K562 (cell line): ENCODE measurements around the gene MARCKS. TPM values are rescaled to one million over a fixed set of nuclear protein-coding genes. Genes with fewer than 3 reads are reported as not detected.

ENCODE experiments used
- BMI1 ChIP-seq: fragments of 150-350 bp; IDR thresholded peaks from 2 replicates; pipeline ENCODE4 v1.6.1; 2014; ENCODE audit warnings: low read length
- E2F6 ChIP-seq, 2 experiments: IDR thresholded peaks; 2 replicates each; pipeline ENCODE4 v1.6.1; 2011; ENCODE audit warnings: borderline replicate concordance in 1 of 2, control low read depth in 1 of 2, low read depth in 1 of 2, low read length in 1 of 2, mild to moderate bottlenecking in 1 of 2, mixed read lengths in 1 of 2, moderate library complexity in 1 of 2; ENCODE audit not compliant: insufficient read depth in 1 of 2, insufficient read length in 1 of 2, poor library complexity in 1 of 2, severe bottlenecking in 1 of 2; ENCODE audit errors: extremely low read depth in 1 of 2
- SMAD2 ChIP-seq: fragments of 150-350 bp; IDR thresholded peaks from 2 replicates; pipeline ENCODE4 v1.6.1; 2014; ENCODE audit warnings: low read depth, mild to moderate bottlenecking, low read length
- polyA plus RNA-seq, 8 experiments: library from polyadenylated mRNA; depleted of rRNA in 4 of 8; stranded (reverse) in 5 of 8; unstranded in 3 of 8; fragments of >200 nt; fragmentation: Nextera tagmentation in 2 of 8; fragmentation: Illumina TruSeq in 1 of 8; extraction: Ambion mirVana in 2 of 8; extraction: Trizol in 1 of 8; gene quantifications; 2 replicates each; pipeline versions ENCODE4 v1.2.1 to v1.2.3, GENCODE V29; 2011 to 2014; ENCODE audit warnings: inconsistent platforms in 1 of 8, missing spikeins in 1 of 8
- total RNA-seq, 7 experiments: library from RNA; depleted of rRNA in 6 of 7; stranded (reverse); fragments of >200 nt in 6 of 7; fragmentation: Illumina TruSeq in 2 of 7; extraction: Trizol in 2 of 7; gene quantifications; 2 replicates each; pipeline versions ENCODE4 v1.2.1 to v1.2.3, GENCODE V29; 2011 to 2021; ENCODE audit warnings: low replicate concordance in 1 of 7
- TF ChIP-seq, protein P1 (sequence below): fragments of 450-650 bp; IDR thresholded peaks from 2 replicates; pipeline ENCODE4 v1.6.1; 2016; ENCODE audit warnings: mild to moderate bottlenecking, moderate library complexity

Gene MARCKS
- total and polyA plus RNA-seq, 9 of the 15 experiments (the other 6 are each of a cell fraction or from before 2014, with no cell fraction given): 0.15 to 2.7 (median 1.0) TPM

GRCh38 chr6:113854531-113855499 is 2.3 kb upstream of the MARCKS start (continued):
- TF ChIP-seq, protein P1, sequence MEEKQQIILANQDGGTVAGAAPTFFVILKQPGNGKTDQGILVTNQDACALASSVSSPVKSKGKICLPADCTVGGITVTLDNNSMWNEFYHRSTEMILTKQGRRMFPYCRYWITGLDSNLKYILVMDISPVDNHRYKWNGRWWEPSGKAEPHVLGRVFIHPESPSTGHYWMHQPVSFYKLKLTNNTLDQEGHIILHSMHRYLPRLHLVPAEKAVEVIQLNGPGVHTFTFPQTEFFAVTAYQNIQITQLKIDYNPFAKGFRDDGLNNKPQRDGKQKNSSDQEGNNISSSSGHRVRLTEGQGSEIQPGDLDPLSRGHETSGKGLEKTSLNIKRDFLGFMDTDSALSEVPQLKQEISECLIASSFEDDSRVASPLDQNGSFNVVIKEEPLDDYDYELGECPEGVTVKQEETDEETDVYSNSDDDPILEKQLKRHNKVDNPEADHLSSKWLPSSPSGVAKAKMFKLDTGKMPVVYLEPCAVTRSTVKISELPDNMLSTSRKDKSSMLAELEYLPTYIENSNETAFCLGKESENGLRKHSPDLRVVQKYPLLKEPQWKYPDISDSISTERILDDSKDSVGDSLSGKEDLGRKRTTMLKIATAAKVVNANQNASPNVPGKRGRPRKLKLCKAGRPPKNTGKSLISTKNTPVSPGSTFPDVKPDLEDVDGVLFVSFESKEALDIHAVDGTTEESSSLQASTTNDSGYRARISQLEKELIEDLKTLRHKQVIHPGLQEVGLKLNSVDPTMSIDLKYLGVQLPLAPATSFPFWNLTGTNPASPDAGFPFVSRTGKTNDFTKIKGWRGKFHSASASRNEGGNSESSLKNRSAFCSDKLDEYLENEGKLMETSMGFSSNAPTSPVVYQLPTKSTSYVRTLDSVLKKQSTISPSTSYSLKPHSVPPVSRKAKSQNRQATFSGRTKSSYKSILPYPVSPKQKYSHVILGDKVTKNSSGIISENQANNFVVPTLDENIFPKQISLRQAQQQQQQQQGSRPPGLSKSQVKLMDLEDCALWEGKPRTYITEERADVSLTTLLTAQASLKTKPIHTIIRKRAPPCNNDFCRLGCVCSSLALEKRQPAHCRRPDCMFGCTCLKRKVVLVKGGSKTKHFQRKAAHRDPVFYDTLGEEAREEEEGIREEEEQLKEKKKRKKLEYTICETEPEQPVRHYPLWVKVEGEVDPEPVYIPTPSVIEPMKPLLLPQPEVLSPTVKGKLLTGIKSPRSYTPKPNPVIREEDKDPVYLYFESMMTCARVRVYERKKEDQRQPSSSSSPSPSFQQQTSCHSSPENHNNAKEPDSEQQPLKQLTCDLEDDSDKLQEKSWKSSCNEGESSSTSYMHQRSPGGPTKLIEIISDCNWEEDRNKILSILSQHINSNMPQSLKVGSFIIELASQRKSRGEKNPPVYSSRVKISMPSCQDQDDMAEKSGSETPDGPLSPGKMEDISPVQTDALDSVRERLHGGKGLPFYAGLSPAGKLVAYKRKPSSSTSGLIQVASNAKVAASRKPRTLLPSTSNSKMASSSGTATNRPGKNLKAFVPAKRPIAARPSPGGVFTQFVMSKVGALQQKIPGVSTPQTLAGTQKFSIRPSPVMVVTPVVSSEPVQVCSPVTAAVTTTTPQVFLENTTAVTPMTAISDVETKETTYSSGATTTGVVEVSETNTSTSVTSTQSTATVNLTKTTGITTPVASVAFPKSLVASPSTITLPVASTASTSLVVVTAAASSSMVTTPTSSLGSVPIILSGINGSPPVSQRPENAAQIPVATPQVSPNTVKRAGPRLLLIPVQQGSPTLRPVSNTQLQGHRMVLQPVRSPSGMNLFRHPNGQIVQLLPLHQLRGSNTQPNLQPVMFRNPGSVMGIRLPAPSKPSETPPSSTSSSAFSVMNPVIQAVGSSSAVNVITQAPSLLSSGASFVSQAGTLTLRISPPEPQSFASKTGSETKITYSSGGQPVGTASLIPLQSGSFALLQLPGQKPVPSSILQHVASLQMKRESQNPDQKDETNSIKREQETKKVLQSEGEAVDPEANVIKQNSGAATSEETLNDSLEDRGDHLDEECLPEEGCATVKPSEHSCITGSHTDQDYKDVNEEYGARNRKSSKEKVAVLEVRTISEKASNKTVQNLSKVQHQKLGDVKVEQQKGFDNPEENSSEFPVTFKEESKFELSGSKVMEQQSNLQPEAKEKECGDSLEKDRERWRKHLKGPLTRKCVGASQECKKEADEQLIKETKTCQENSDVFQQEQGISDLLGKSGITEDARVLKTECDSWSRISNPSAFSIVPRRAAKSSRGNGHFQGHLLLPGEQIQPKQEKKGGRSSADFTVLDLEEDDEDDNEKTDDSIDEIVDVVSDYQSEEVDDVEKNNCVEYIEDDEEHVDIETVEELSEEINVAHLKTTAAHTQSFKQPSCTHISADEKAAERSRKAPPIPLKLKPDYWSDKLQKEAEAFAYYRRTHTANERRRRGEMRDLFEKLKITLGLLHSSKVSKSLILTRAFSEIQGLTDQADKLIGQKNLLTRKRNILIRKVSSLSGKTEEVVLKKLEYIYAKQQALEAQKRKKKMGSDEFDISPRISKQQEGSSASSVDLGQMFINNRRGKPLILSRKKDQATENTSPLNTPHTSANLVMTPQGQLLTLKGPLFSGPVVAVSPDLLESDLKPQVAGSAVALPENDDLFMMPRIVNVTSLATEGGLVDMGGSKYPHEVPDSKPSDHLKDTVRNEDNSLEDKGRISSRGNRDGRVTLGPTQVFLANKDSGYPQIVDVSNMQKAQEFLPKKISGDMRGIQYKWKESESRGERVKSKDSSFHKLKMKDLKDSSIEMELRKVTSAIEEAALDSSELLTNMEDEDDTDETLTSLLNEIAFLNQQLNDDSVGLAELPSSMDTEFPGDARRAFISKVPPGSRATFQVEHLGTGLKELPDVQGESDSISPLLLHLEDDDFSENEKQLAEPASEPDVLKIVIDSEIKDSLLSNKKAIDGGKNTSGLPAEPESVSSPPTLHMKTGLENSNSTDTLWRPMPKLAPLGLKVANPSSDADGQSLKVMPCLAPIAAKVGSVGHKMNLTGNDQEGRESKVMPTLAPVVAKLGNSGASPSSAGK: peak; percentile 59; the same call in 1 of the 2 replicates
- peak in 1 of 2 experiments; percentile 36 for TF ChIP-seq E2F6 (IDR thresholded peaks at IDR 0.05; ENCODE audit: borderline replicate concordance in 1 of 2, extremely low read depth in 1 of 2, insufficient read depth in 1 of 2, insufficient read length in 1 of 2, low read depth in 1 of 2, low read length in 1 of 2, poor library complexity in 1 of 2, severe bottlenecking in 1 of 2)
- no peak for TF ChIP-seq SMAD2
- no peak for TF ChIP-seq BMI1
